OCI-LY7 (cell line): Measurements from ENCODE around the gene CCT6B. TPM values are rescaled to one million over a fixed set of nuclear protein-coding genes. Genes with fewer than 3 reads are reported as not detected.

Experiments
- BruUV-seq: library from RNA; stranded (reverse); fragments of 400-500 nt; replicated peaks from 2 replicates; lab custom pipeline; 2021; lab: Mats Ljungman, UMichigan
- CTCF ChIA-PET: fragments of 300-600 bp; sonication (Branson Sonifier 250); formaldehyde crosslinking; loops from one replicate; lab custom pipeline; 2022; ENCODE audit warnings: antibody characterized with exemption; ENCODE audit not compliant: unreplicated experiment; lab: Charles Lee
- POLR2A ChIA-PET: fragments of 300-600 bp; sonication (Branson Sonifier 250); formaldehyde crosslinking; loops from one replicate; lab custom pipeline; 2022; ENCODE audit warnings: antibody characterized with exemption; lab: Charles Lee
- DNase-seq: peaks from one replicate; pipeline ENCODE4 v3.0.0-alpha.2; 2015; ENCODE audit warnings: low spot score
- H2AFZ ChIP-seq: fragments of 200-600 bp; sonication (generic), shearing (Covaris generic); 2 replicates; pipeline ENCODE4 v1.6.1; 2014; ENCODE audit warnings: mild to moderate bottlenecking, antibody characterized with exemption, low read length, moderate library complexity
- H3K27ac ChIP-seq: fragments of 200-600 bp; sonication (generic); 2 replicates; pipeline ENCODE4 v1.5.1; 2014; ENCODE audit warnings: mixed run types, low read depth, mild to moderate bottlenecking, moderate library complexity, low read length, inconsistent platforms; ENCODE audit not compliant: poor library complexity, severe bottlenecking
- H3K36me3 ChIP-seq: fragments of 200-600 bp; sonication (generic); 2 replicates; pipeline ENCODE4 v1.6.1; 2014; ENCODE audit warnings: mild to moderate bottlenecking, antibody characterized with exemption, low read length, moderate library complexity, mixed read lengths; ENCODE audit not compliant: insufficient read depth
- H3K4me1 ChIP-seq: fragments of 200-600 bp; sonication (generic); 2 replicates; pipeline ENCODE4 v1.5.1; 2014; ENCODE audit warnings: mild to moderate bottlenecking, low read length; ENCODE audit not compliant: insufficient read depth, poor library complexity, severe bottlenecking
- H3K4me2 ChIP-seq: fragments of 200-600 bp; sonication (generic); 2 replicates; pipeline ENCODE4 v1.6.1; 2014; ENCODE audit warnings: mild to moderate bottlenecking, low read length
- H3K4me3 ChIP-seq: fragments of 200-600 bp; sonication (generic); 2 replicates; pipeline ENCODE4 v1.5.1; 2014; ENCODE audit warnings: mild to moderate bottlenecking, low read depth, low read length; ENCODE audit not compliant: poor library complexity, severe bottlenecking
- H3K79me2 ChIP-seq: fragments of 200-600 bp; sonication (generic); 2 replicates; pipeline ENCODE4 v1.6.1; 2016; ENCODE audit warnings: low read depth, mild to moderate bottlenecking, low read length, moderate library complexity, mixed read lengths; ENCODE audit not compliant: insufficient read depth
- H3K9me2 ChIP-seq: fragments of 200-600 bp; sonication (generic); 2 replicates; pipeline ENCODE4 v1.6.1; 2016; ENCODE audit warnings: mild to moderate bottlenecking, low read length, mixed read lengths; ENCODE audit not compliant: insufficient read depth
- H3K9me3 ChIP-seq: fragments of 200-600 bp; sonication (generic); 2 replicates; pipeline ENCODE4 v1.6.1; 2014; ENCODE audit warnings: mild to moderate bottlenecking, mixed run types, low read length, mixed read lengths
- H4K20me1 ChIP-seq: fragments of 200-600 bp; sonication (generic); 2 replicates; pipeline ENCODE4 v1.6.1; 2014; ENCODE audit warnings: mild to moderate bottlenecking, antibody characterized with exemption, low read length, moderate library complexity, mixed read lengths; ENCODE audit not compliant: insufficient read depth
- EZH2phosphoT487 ChIP-seq: fragments of 200-600 bp; sonication (generic); IDR thresholded peaks from 2 replicates; pipeline ENCODE4 v1.6.1; 2018; ENCODE audit warnings: low read depth, borderline replicate concordance, mild to moderate bottlenecking, mixed run types, antibody characterized with exemption, low read length, moderate library complexity, mixed read lengths
- intact Hi-C: fragments of 100-400 bp; cut with micrococcal nuclease; formaldehyde crosslinking; loops from one replicate; pipeline ENCODE4 v1.10.0; 2022; ENCODE audit not compliant: unreplicated experiment
- total RNA-seq, 2 experiments: library from RNA; depleted of rRNA in 1 of 2; stranded (reverse); fragments of >200 nt in 1 of 2; shearing (Covaris generic) in 1 of 2; gene quantifications; 2 replicates each; pipeline ENCODE4 v1.2.3, GENCODE V29; 2014 to 2022
- TF ChIP-seq, protein P1 (sequence below): fragments of 200-600 bp; sonication (generic); conservative IDR thresholded peaks from 2 replicates; pipeline ENCODE4 v1.5.1; 2014; ENCODE audit warnings: mild to moderate bottlenecking, antibody characterized with exemption, low read length, moderate library complexity, mixed read lengths

The CCT6B gene
- total RNA-seq, 2 experiments from 2014 or later, result 1.9 to 2.6 TPM

DNA sequence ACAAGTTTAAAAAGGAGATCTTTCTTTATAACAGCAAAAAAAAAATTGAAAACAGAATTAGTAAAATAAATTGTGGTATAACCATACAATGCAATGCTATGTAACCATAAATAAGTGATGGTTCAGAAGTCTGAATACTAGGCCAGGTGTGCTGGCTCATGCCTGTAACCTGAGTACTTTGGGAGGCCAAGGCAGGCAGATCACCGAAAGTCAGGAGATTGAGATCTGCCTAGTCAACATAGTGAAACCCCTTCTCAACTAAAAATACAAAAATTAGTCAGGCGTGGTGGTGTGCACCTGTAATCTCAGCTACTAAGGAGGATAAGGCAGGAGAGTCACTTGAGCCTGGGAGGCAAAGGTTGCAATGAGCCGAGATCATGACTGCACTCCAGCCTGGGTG is 34.6 kb downstream of the CCT6B start:
- Histone ChIP-seq H3K4me1 (peaks cover 16% of the 10 kb centered on the region), H3K9me2 (0 out of 2 replicates have a peak, but pooled peaks cover 3% of the 10 kb centered on the region), H3K79me2 (no peaks in the 10 kb centered on the region), H2AFZ (no peak overlapping the region), H3K4me2 (no peak overlapping the region), H3K27ac (no peak overlapping the region), H4K20me1 (no peaks in the 10 kb centered on the region), H3K9me3 (no peaks in the 10 kb centered on the region), H3K4me3 (no peak overlapping the region), H3K36me3 (no peaks in the 10 kb centered on the region)
- DNase-seq, result peak; percentile 21
- intact Hi-C loops, result no loop called here
- POLR2A ChIA-PET, result no interaction called here
- TF ChIP-seq, protein P1, sequence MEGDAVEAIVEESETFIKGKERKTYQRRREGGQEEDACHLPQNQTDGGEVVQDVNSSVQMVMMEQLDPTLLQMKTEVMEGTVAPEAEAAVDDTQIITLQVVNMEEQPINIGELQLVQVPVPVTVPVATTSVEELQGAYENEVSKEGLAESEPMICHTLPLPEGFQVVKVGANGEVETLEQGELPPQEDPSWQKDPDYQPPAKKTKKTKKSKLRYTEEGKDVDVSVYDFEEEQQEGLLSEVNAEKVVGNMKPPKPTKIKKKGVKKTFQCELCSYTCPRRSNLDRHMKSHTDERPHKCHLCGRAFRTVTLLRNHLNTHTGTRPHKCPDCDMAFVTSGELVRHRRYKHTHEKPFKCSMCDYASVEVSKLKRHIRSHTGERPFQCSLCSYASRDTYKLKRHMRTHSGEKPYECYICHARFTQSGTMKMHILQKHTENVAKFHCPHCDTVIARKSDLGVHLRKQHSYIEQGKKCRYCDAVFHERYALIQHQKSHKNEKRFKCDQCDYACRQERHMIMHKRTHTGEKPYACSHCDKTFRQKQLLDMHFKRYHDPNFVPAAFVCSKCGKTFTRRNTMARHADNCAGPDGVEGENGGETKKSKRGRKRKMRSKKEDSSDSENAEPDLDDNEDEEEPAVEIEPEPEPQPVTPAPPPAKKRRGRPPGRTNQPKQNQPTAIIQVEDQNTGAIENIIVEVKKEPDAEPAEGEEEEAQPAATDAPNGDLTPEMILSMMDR, result no peak
- no peak for TF ChIP-seq EZH2phosphoT487
- CTCF ChIA-PET, result no interaction called here
- no TSS peak for BruUV-seq

DNA sequence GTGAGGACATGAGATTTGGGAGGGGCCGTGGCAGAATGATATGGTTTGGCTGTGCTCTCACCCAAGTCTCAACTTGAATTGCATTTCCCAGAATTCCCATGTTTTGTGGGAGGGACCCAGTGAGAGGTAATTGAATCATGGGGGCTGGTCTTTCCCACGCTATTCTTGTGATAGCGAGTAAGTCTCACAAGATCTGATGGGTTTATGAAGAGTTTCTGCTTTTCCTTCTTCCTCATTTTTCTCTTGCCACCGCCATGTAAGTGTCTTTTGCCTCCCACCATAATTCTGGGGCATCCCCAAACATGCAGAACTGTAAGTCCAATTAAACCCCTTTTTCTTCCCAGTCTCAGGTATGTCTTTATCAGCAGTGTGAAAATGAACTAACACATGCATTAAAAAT is 40.6 kb downstream of the CCT6B start:
- no peaks in the 10 kb centered on the region for H3K36me3 ChIP-seq
- H3K4me2 ChIP-seq, result no peak overlapping the region
- H3K9me3 ChIP-seq, result no peaks in the 10 kb centered on the region
- 0 out of 2 replicates have a peak, but pooled peaks cover 3% of the 10 kb centered on the region for H3K9me2 ChIP-seq
- peaks cover 9% of the 10 kb centered on the region for H3K4me1 ChIP-seq
- CTCF ChIA-PET, result no interaction called here
- no TSS peak for BruUV-seq
- no peak overlapping the region for H2AFZ ChIP-seq
- no peak overlapping the region for H3K4me3 ChIP-seq
- no peaks in the 10 kb centered on the region for H4K20me1 ChIP-seq
- POLR2A ChIA-PET, result no interaction called here
- intact Hi-C loops, result no loop called here
- DNase-seq, result no peak
- no peak overlapping the region for H3K27ac ChIP-seq
- no peaks in the 10 kb centered on the region for H3K79me2 ChIP-seq
- TF ChIP-seq EZH2phosphoT487, result no peak
- TF ChIP-seq, protein P1, result no peak

DNA sequence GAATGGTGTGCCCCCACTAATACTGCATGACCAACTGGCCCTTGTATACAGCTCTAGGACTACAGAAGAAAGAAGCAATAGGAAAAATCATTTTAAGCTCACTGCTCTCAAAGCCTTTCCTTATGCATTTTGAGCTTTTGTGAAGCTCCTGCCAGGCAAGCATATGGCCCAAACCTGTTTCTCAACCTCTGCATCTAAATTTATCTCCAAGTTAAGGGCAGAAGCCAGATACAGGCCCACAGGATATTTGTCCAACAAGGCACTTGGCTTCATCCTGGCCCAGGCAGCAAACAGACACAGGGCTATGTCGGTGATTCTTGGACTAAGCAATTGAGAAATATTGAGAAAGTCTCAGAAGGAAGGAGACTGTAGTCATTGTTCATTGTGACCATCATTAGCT is 43.9 kb downstream of the CCT6B start:
- TF ChIP-seq EZH2phosphoT487, result no peak
- TF ChIP-seq, protein P1, result no peak
- no peaks in the 10 kb centered on the region for H3K36me3 ChIP-seq
- H3K27ac ChIP-seq, result no peak overlapping the region
- H3K9me3 ChIP-seq, result no peaks in the 10 kb centered on the region
- peaks cover 10% of the 10 kb centered on the region for H3K4me1 ChIP-seq
- CTCF ChIA-PET, result no interaction called here
- H4K20me1 ChIP-seq, result no peaks in the 10 kb centered on the region
- no peak overlapping the region for H3K4me3 ChIP-seq
- BruUV-seq, result no TSS peak
- no peaks in the 10 kb centered on the region for H3K79me2 ChIP-seq
- DNase-seq, result no peak
- no peak overlapping the region for H3K4me2 ChIP-seq
- POLR2A ChIA-PET, result no interaction called here
- H2AFZ ChIP-seq, result no peak overlapping the region
- no peaks in the 10 kb centered on the region for H3K9me2 ChIP-seq
- intact Hi-C loops, result no loop called here
